Measurements from ENCODE around the gene RGS11. TPM values are rescaled to one million over a fixed set of nuclear protein-coding genes. Genes with fewer than 3 reads are reported as not detected.
"Not testable (repeated sequence)": the region's sequence is repeated elsewhere in the genome, so short reads cannot be mapped to it uniquely, and the experiment has no call there.

Gene RGS11
- total RNA-seq, 1 donor from 2014 or later, result 0.46 TPM

- no peaks in the 10 kb centered on the region for H3K9me3 Mint-ChIP-seq
- intact Hi-C loops (cut with micrococcal nuclease), result no loop called here
- H3K4me3 Mint-ChIP-seq (ENCODE audit: low read depth), result no peak overlapping the region
- H3K27ac Mint-ChIP-seq, result no peak overlapping the region
- peaks cover 15% of the 10 kb centered on the region for H3K4me1 Mint-ChIP-seq (ENCODE audit: low read depth)
- no peak for DNase-seq (ENCODE audit: low spot score)
- H3K27me3 Mint-ChIP-seq (ENCODE audit: low read depth), result no peaks in the 10 kb centered on the region
- peaks cover 5% of the 10 kb centered on the region for H3K36me3 Mint-ChIP-seq (ENCODE audit: low read depth)
Measured at GRCh38 chr16:240559-240958, 35.2 kb downstream of the RGS11 start.

GRCh38 chr16:239948-240277 is 35.8 kb downstream of the RGS11 start:
- H3K4me1 Mint-ChIP-seq (ENCODE audit: low read depth), result peaks cover 19% of the 10 kb centered on the region
- intact Hi-C loops (cut with micrococcal nuclease), result no loop called here
- no peak overlapping the region for H3K27ac Mint-ChIP-seq
- H3K9me3 Mint-ChIP-seq, result no peaks in the 10 kb centered on the region
- no peak for DNase-seq (ENCODE audit: low spot score)
- peaks cover 5% of the 10 kb centered on the region for H3K36me3 Mint-ChIP-seq (ENCODE audit: low read depth)
- H3K4me3 Mint-ChIP-seq (ENCODE audit: low read depth), result no peak overlapping the region
- no peaks in the 10 kb centered on the region for H3K27me3 Mint-ChIP-seq (ENCODE audit: low read depth)

GRCh38 chr16:234468-235305 is 41.1 kb downstream of the RGS11 start, which contains the start of gene FAM234A:
Gene FAM234A, plus strand, starts transcription at chr16:234821. Its CDS starts 19,593 bp downstream, at chr16:254414.
- Mint-ChIP-seq H3K36me3 (ENCODE audit: low read depth) (peaks cover 5% of the 10 kb centered on the region), H3K27ac (peak within 1 kb of the TSS; percentile 97), H3K27me3 (ENCODE audit: low read depth) (no peaks in the 10 kb centered on the region), H3K4me1 (ENCODE audit: low read depth) (peaks cover 12% of the 10 kb centered on the region), H3K9me3 (no peaks in the 10 kb centered on the region), H3K4me3 (ENCODE audit: low read depth) (peak within 1 kb of the TSS; percentile 98)
- intact Hi-C loops (cut with micrococcal nuclease), result loop anchor here (1.0 kb wide), 2 partner anchors 18 to 118 kb away; partner anchors contain the start of gene AXIN1
- DNase-seq (ENCODE audit: low spot score), result peak; percentile 91

DNA sequence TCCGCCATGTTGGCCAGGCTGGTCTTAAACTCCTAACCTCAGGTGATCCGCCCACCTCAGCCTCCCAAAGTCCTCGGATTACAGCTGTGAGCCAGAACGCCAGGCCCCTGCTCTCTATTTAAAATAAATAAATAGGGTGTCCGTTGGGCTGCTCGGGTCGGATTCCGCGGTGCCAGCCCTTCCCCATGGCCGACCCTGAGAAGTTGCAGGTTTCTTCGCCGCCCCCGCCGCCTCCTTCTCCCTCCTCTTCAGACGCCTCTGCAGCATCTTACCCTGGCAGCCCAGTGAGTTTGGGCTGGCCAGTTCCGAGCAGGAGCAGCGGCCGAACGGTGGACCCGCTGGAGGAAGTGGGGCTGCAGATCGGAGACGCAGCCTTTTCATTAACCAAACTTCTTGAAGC is 44.8 kb downstream of the RGS11 start:
- Mint-ChIP-seq H3K27ac (no peak overlapping the region), H3K4me3 (ENCODE audit: low read depth) (peak overlapping the region; percentile 30), H3K9me3 (no peaks in the 10 kb centered on the region), H3K27me3 (ENCODE audit: low read depth) (no peaks in the 10 kb centered on the region), H3K36me3 (ENCODE audit: low read depth) (peaks cover 28% of the 10 kb centered on the region), H3K4me1 (ENCODE audit: low read depth) (peaks cover 29% of the 10 kb centered on the region)
- no peak for DNase-seq (ENCODE audit: low spot score)
- intact Hi-C loops (cut with micrococcal nuclease), result no loop called here

- Mint-ChIP-seq H3K4me3 (ENCODE audit: low read depth) (peak overlapping the region; percentile 21), H3K4me1 (ENCODE audit: low read depth) (peaks cover 26% of the 10 kb centered on the region)
- intact Hi-C loops (cut with micrococcal nuclease), result not testable (repeated sequence)
Measured at GRCh38 chr16:230351-230750, 45.4 kb downstream of the RGS11 start.

DNA sequence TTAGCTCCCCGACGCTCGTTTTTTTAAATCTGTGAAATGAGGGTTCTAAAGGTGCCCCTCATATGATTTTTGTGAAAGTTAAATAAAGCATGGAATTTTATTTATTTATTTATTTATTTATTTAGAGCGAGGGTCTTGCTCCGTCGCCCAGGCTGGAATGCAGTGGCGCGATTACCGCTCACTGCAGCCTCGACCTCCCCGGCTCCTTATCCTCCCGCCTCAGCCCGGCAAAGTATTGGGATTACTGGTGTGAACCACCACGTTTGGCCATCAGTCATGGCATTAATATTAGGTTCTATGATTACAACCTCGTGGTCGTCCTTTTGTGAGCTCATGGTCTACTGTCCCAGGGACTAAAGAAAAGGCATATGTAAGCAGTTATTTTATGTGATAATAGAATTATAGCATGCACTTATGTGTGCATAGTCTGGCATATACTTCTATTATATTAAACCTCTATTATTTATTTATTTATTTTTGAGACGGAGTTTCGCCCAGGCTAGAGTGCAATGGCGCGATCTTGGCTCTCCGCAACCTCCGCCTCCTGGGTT is 45.9 kb downstream of the RGS11 start:
- intact Hi-C loops (cut with micrococcal nuclease), result no loop called here
- no peaks in the 10 kb centered on the region for H3K9me3 Mint-ChIP-seq
- H3K4me1 Mint-ChIP-seq (ENCODE audit: low read depth), result peaks cover 24% of the 10 kb centered on the region

More at GRCh38 chr16:230351-230750, 45.4 kb downstream of the RGS11 start:
- not testable (repeated sequence) for DNase-seq (ENCODE audit: low spot score); H3K27ac Mint-ChIP-seq; H3K9me3 Mint-ChIP-seq; H3K27me3 Mint-ChIP-seq (ENCODE audit: low read depth)
- peaks cover 33% of the 10 kb centered on the region for H3K36me3 Mint-ChIP-seq (ENCODE audit: low read depth)

GRCh38 chr16:228852-229730 is 46.7 kb downstream of the RGS11 start, which contains the start of gene LUC7L:
Gene LUC7L, minus strand, starts transcription at chr16:229449. Its CDS starts 110 bp downstream, at chr16:229339.
- intact Hi-C loops (cut with micrococcal nuclease), result no loop called here
- no peaks in the 10 kb centered on the region for H3K9me3 Mint-ChIP-seq
- H3K27ac Mint-ChIP-seq, result peak within 1 kb of the TSS; percentile 85
- no peaks in the 10 kb centered on the region for H3K27me3 Mint-ChIP-seq (ENCODE audit: low read depth)
- peak; percentile 82 for DNase-seq (ENCODE audit: low spot score)
- peak within 1 kb of the TSS; percentile 87 for H3K4me3 Mint-ChIP-seq (ENCODE audit: low read depth)
- peaks cover 24% of the 10 kb centered on the region for H3K4me1 Mint-ChIP-seq (ENCODE audit: low read depth)
- H3K36me3 Mint-ChIP-seq (ENCODE audit: low read depth), result peaks cover 39% of the 10 kb centered on the region

More for the DNA sequence above, 45.9 kb downstream of the RGS11 start:
- H3K4me3 Mint-ChIP-seq (ENCODE audit: low read depth), result peak overlapping the region; percentile 74
- no peaks in the 10 kb centered on the region for H3K27me3 Mint-ChIP-seq (ENCODE audit: low read depth)
- H3K27ac Mint-ChIP-seq, result peak overlapping the region; percentile 62
- no peak for DNase-seq (ENCODE audit: low spot score)
- peaks cover 37% of the 10 kb centered on the region for H3K36me3 Mint-ChIP-seq (ENCODE audit: low read depth)

DNA sequence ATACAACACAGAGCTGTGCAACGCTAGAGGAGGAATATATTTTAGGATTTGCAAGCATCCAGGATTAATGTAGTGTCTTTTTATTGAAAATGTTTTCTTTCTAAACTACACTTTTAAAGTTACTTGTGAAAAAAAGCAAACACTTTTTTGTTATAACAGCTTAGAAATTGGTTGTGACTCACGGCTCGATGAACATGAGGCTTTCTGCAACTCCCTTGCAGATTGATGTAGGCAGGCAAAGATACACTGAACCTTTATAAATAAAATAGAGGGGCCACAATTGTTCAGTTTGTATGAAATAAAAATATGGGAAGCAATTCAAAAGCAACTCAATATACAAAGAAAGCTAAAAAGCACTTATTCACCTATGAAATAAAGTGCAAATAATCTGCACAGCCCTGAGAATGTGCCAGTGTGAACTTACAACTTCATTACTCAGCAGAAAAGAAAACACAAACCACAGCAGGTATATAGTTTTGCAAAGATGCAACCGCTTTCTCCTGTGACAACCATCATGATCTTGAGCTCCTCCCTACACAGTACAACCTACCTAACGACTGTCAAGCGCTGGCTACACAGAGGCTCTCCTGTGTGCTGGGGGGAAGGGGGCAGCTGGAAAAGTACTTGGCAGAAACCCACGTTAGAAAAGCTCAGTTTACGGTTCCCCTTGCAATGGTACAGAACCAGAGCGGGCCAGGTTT is 47.4 kb downstream of the RGS11 start:
- Mint-ChIP-seq H3K4me3 (ENCODE audit: low read depth) (peak overlapping the region; percentile 87), H3K27me3 (ENCODE audit: low read depth) (no peaks in the 10 kb centered on the region), H3K4me1 (ENCODE audit: low read depth) (peaks cover 24% of the 10 kb centered on the region), H3K27ac (peak overlapping the region; percentile 70), H3K9me3 (no peaks in the 10 kb centered on the region), H3K36me3 (ENCODE audit: low read depth) (peaks cover 43% of the 10 kb centered on the region)
- no peak for DNase-seq (ENCODE audit: low spot score)
- intact Hi-C loops (cut with micrococcal nuclease), result no loop called here

DNA sequence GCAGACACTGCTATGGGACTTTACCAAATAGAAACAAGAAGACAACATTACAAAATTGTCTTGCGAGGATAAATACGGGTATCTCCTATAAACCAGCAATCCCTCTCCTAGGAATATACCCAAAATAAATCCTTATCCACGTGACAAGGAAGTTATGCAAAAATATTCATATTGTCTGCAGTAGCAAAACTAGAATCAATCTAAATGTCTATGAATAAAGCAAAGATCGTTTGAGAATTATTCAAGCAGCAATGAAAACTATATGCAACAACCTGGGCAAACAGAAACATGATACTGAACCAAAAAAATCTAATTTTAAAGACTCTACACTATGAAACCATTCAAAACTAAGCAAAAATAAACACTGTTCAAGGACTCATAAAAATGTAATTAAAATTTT is 55.7 kb downstream of the RGS11 start:
- Mint-ChIP-seq H3K27ac (no peak overlapping the region), H3K4me3 (ENCODE audit: low read depth) (no peak overlapping the region), H3K9me3 (no peaks in the 10 kb centered on the region), H3K36me3 (ENCODE audit: low read depth) (peaks cover 51% of the 10 kb centered on the region), H3K4me1 (ENCODE audit: low read depth) (peaks cover 6% of the 10 kb centered on the region), H3K27me3 (ENCODE audit: low read depth) (no peaks in the 10 kb centered on the region)
- intact Hi-C loops (cut with micrococcal nuclease), result no loop called here
- DNase-seq (ENCODE audit: low spot score), result no peak

Other genes with a start within 250 kb of the RGS11 start
- gene POLR3K, start 222.3 kb downstream of the RGS11 start, total RNA-seq, result 64.8 and 67.3 TPM in 2 replicates
- gene SNRNP25, start 222.1 kb downstream of the RGS11 start, total RNA-seq, result 77.5 and 83.1 TPM in 2 replicates
- 1.2 and 1.6 TPM in 2 replicates for gene RHBDF1, start 203.3 kb downstream of the RGS11 start, total RNA-seq
- 77.7 and 78.6 TPM in 2 replicates for gene MPG, start 197.7 kb downstream of the RGS11 start, total RNA-seq
- gene NPRL3, start 137.3 kb downstream of the RGS11 start, total RNA-seq, result 53.0 and 57.1 TPM in 2 replicates
- gene HBZ, start 123.3 kb downstream of the RGS11 start, total RNA-seq, result not detected in 2 replicates
- gene HBM, start 110.0 kb downstream of the RGS11 start, total RNA-seq, result not detected in 2 replicates
- 0.32 TPM in 1 of 2 replicates, not detected in the other for gene HBA2, start 103.1 kb downstream of the RGS11 start, total RNA-seq
- 0.55 TPM in 1 of 2 replicates, not detected in the other for gene HBA1, start 99.3 kb downstream of the RGS11 start, total RNA-seq
- gene HBQ1, start 95.5 kb downstream of the RGS11 start, total RNA-seq, result 0.39 and 0.62 TPM in 2 replicates
- 91.0 and 93.5 TPM in 2 replicates for gene LUC7L, start 46.5 kb downstream of the RGS11 start, total RNA-seq
- gene FAM234A, start 41.1 kb downstream of the RGS11 start, total RNA-seq, result 30.3 TPM in 2 replicates
- 0.82 TPM in 1 of 2 replicates, not detected in the other for gene ARHGDIG, start 4.6 kb upstream of the RGS11 start, total RNA-seq
- not detected in 2 replicates for gene PDIA2, start 7.2 kb upstream of the RGS11 start, total RNA-seq
- 28.1 and 29.1 TPM in 2 replicates for gene AXIN1, start 76.8 kb upstream of the RGS11 start, total RNA-seq
- gene MRPL28, start 94.6 kb upstream of the RGS11 start, total RNA-seq, result 92.5 and 92.9 TPM in 2 replicates
- 34.3 and 36.7 TPM in 2 replicates for gene PGAP6, start 106.0 kb upstream of the RGS11 start, total RNA-seq
- gene NME4, start 121.3 kb upstream of the RGS11 start, total RNA-seq, result 78.4 and 84.2 TPM in 2 replicates
- gene DECR2, start 125.9 kb upstream of the RGS11 start, total RNA-seq, result 18.9 and 20.9 TPM in 2 replicates
- gene RAB11FIP3, start 149.7 kb upstream of the RGS11 start, total RNA-seq, result 45.7 and 47.2 TPM in 2 replicates

Measured in activated T-helper 2 cell treated with anti-CD3 and anti-CD28 coated beads, Interferon-gamma antibody, Interleukin-2, Interleukin-4, amounts not matched to agents 10 μg/mL and 5 μg/mL and 100 μg/mL, durations not matched to agents 14 hours and 24 hours and 36 hours (primary cell).